A549 (cell line): ENCODE results near the gene POP4.

ENCODE experiments used
- CHD2 ChIP-seq: fragments of 150-350 bp; IDR thresholded peaks from 2 replicates; pipeline ENCODE4 v1.6.1; 2014; ENCODE audit warnings: low read length; ENCODE audit not compliant: partially characterized antibody
- EP300 ChIP-seq, 2 experiments: fragments of >200 bp; sonication (Bioruptor Twin); formaldehyde crosslinking; IDR thresholded peaks; 2 replicates in 1 of 2; 3 replicates in 1 of 2; pipeline ENCODE4 v1.6.1; 2016 to 2017
- MAFK ChIP-seq: fragments of 450-650 bp; IDR thresholded peaks from 2 replicates; pipeline ENCODE4 v1.6.1; 2014; ENCODE audit not compliant: partially characterized antibody
- NPAS2 ChIP-seq: fragments of 250-450 bp; sonication (Bioruptor Pico); IDR thresholded peaks from 2 replicates; pipeline ENCODE4 v1.8.0; 2022; ENCODE audit warnings: mild to moderate bottlenecking, moderate library complexity, borderline replicate concordance
- PHF8 ChIP-seq: fragments of 200-600 bp; sonication (generic); IDR thresholded peaks from 2 replicates; pipeline ENCODE4 v1.6.1; 2016; ENCODE audit warnings: low read depth, mild to moderate bottlenecking, antibody characterized with exemption, moderate library complexity, borderline replicate concordance
- POLR2A ChIP-seq: IDR thresholded peaks from 2 replicates; pipeline ENCODE4 v1.6.1; 2012; ENCODE audit warnings: mild to moderate bottlenecking, low read length
- RAD21 ChIP-seq, 2 experiments: fragments of >200 bp in 1 of 2; sonication (Bioruptor Twin) in 1 of 2; formaldehyde crosslinking in 1 of 2; IDR thresholded peaks in 1 of 2; conservative IDR thresholded peaks in 1 of 2; 2 replicates in 1 of 2; 3 replicates in 1 of 2; pipeline ENCODE4 v1.6.1; 2012 to 2018; ENCODE audit warnings: inconsistent platforms in 1 of 2
- RFX5 ChIP-seq: fragments of 450-650 bp; IDR thresholded peaks from 2 replicates; pipeline ENCODE4 v1.7.1; 2014; ENCODE audit warnings: antibody characterized with exemption, mild to moderate bottlenecking, moderate library complexity
- TF ChIP-seq, protein P1 (sequence below): fragments of 200-600 bp; sonication (generic); IDR thresholded peaks from 2 replicates; pipeline ENCODE4 v1.6.1; 2016; ENCODE audit warnings: antibody characterized with exemption, mild to moderate bottlenecking, moderate library complexity
- TF ChIP-seq, protein P2 (sequence below): fragments of >200 bp; sonication (Bioruptor Twin); formaldehyde crosslinking; IDR thresholded peaks from 3 replicates; pipeline ENCODE4 v1.5.1; 2016
- TF ChIP-seq, protein P3 (sequence below): IDR thresholded peaks from 2 replicates; pipeline ENCODE4 v1.6.1; 2012
- TF ChIP-seq, protein P4 (sequence below): IDR thresholded peaks from 2 replicates; pipeline ENCODE4 v1.6.1; 2012

DNA sequence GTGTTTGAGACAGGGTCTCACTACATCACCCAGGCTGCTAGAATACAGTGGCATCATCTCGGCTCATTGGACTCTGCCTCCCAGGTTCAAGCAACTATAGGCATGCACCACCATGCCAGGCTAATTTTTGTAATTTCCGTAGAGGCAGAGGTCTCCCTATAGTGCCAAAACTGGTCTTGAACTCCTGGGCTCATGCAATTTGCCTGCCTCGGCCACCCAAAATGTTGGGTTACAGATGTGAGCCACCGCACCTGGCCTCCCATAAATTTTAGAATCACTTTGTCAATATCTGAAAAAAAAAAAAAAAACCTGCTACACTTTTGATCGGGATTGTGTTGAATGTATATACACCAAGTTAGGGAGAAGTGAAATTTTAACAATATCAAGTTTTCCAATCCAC, 47.3 kb downstream of the POP4 start:
- TF ChIP-seq, protein P1, sequence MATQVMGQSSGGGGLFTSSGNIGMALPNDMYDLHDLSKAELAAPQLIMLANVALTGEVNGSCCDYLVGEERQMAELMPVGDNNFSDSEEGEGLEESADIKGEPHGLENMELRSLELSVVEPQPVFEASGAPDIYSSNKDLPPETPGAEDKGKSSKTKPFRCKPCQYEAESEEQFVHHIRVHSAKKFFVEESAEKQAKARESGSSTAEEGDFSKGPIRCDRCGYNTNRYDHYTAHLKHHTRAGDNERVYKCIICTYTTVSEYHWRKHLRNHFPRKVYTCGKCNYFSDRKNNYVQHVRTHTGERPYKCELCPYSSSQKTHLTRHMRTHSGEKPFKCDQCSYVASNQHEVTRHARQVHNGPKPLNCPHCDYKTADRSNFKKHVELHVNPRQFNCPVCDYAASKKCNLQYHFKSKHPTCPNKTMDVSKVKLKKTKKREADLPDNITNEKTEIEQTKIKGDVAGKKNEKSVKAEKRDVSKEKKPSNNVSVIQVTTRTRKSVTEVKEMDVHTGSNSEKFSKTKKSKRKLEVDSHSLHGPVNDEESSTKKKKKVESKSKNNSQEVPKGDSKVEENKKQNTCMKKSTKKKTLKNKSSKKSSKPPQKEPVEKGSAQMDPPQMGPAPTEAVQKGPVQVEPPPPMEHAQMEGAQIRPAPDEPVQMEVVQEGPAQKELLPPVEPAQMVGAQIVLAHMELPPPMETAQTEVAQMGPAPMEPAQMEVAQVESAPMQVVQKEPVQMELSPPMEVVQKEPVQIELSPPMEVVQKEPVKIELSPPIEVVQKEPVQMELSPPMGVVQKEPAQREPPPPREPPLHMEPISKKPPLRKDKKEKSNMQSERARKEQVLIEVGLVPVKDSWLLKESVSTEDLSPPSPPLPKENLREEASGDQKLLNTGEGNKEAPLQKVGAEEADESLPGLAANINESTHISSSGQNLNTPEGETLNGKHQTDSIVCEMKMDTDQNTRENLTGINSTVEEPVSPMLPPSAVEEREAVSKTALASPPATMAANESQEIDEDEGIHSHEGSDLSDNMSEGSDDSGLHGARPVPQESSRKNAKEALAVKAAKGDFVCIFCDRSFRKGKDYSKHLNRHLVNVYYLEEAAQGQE: no peak
- TF ChIP-seq, protein P2, sequence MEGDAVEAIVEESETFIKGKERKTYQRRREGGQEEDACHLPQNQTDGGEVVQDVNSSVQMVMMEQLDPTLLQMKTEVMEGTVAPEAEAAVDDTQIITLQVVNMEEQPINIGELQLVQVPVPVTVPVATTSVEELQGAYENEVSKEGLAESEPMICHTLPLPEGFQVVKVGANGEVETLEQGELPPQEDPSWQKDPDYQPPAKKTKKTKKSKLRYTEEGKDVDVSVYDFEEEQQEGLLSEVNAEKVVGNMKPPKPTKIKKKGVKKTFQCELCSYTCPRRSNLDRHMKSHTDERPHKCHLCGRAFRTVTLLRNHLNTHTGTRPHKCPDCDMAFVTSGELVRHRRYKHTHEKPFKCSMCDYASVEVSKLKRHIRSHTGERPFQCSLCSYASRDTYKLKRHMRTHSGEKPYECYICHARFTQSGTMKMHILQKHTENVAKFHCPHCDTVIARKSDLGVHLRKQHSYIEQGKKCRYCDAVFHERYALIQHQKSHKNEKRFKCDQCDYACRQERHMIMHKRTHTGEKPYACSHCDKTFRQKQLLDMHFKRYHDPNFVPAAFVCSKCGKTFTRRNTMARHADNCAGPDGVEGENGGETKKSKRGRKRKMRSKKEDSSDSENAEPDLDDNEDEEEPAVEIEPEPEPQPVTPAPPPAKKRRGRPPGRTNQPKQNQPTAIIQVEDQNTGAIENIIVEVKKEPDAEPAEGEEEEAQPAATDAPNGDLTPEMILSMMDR: no peak
- TF ChIP-seq POLR2A: no peak
- TF ChIP-seq MAFK: no peak
- TF ChIP-seq RAD21 (conservative IDR thresholded peaks at IDR 0.05 in 1 of 2, IDR thresholded peaks at IDR 0.05 in 1 of 2): no peak
- TF ChIP-seq PHF8: no peak
- TF ChIP-seq EP300 (IDR thresholded peaks at IDR 0.05): no peak
- no peak for TF ChIP-seq RFX5
- TF ChIP-seq, protein P3, sequence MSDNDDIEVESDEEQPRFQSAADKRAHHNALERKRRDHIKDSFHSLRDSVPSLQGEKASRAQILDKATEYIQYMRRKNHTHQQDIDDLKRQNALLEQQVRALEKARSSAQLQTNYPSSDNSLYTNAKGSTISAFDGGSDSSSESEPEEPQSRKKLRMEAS: no peak
- TF ChIP-seq NPAS2 (CRISPR knock-in tag): no peak
- TF ChIP-seq CHD2: no peak
- TF ChIP-seq, protein P4, sequence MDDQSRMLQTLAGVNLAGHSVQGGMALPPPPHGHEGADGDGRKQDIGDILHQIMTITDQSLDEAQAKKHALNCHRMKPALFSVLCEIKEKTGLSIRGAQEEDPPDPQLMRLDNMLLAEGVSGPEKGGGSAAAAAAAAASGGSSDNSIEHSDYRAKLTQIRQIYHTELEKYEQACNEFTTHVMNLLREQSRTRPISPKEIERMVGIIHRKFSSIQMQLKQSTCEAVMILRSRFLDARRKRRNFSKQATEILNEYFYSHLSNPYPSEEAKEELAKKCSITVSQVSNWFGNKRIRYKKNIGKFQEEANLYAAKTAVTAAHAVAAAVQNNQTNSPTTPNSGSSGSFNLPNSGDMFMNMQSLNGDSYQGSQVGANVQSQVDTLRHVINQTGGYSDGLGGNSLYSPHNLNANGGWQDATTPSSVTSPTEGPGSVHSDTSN: no peak
